ENCODE results near the gene LFNG. TPM values are rescaled to one million over a fixed set of nuclear protein-coding genes. Genes with fewer than 3 reads are reported as not detected.

Gene LFNG
- total and polyA plus RNA-seq, 9 of the 15 experiments (the other 6 are each of a cell fraction or from before 2014, with no cell fraction given): 0.03 to 0.89 (median 0.25) TPM; not detected in 1

DNA sequence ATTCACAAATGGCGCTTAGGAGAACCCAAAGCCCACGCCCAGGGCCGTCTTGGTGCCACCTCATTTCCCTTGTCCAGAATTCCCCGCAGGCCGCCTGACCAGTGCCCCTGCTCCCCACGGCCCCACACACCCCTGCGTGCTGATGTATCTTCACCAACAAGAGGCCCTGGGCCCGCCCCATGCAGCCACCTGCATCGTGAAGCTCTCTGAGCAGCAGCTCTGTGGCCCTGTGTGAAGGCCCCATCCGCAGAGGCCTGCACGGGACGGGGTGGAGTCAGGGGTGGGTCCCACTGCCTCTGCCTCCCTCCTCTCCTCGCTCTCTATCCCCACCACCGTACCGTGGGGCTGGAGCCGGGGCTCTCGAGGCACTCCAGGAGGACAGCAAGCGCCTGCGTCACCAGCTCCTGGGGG, 21.1 kb downstream of the LFNG start:
- ATAC-seq: no peak

More for the DNA sequence above, 21.1 kb downstream of the LFNG start:
- no peak overlapping the region for H3K4me3 ChIP-seq
- no peak overlapping the region for H3K4me2 ChIP-seq (ENCODE audit: insufficient read depth, low read length)
- H3K9ac ChIP-seq (ENCODE audit: insufficient read depth in 1 of 2, low read depth in 2 of 2, low read length in 2 of 2): no peak overlapping the region
- H2AFZ ChIP-seq (ENCODE audit: low read depth, low read length): no peak overlapping the region
- no peak for FAIRE-seq
- intact Hi-C loops (cut with micrococcal nuclease) (no loop called here), in situ Hi-C loops (cut with MboI) (no loop called here)
- peaks cover 0 to 19% of the 10 kb centered on the region in 2 experiments; a peak in 1 of 5 replicates for H3K4me1 ChIP-seq (replicated peaks in 1 of 2; ENCODE audit: control insufficient read depth in 2 of 2, insufficient read depth in 2 of 2, low read length in 2 of 2)
- H4K20me1 ChIP-seq (replicated peaks; ENCODE audit: control insufficient read depth, insufficient read depth, low read length): no peaks in the 10 kb centered on the region
- TF ChIP-seq RBFOX2 (IDR thresholded peaks at IDR 0.05; ENCODE audit: low read depth, low read length) (peak; percentile 44; the same call in 1 of the 2 replicates), POLR2G (IDR thresholded peaks at IDR 0.05; ENCODE audit: low read depth, low read length) (peak; percentile 61), EGR1 (conservative IDR thresholded peaks at IDR 0.05) (no peak), GABPB2 (CRISPR knock-in tag; conservative IDR thresholded peaks at IDR 0.05) (no peak), FOXP1 (CRISPR knock-in tag; IDR thresholded peaks at IDR 0.05) (no peak), U2AF1 (optimal IDR thresholded peaks at IDR 0.05; ENCODE audit: low read depth, low read length) (no peak), ZNF384 (IDR thresholded peaks at IDR 0.05; ENCODE audit: low read depth, low read length) (no peak), ZNF436 (CRISPR knock-in tag; IDR thresholded peaks at IDR 0.05) (no peak), HNRNPH1 (optimal IDR thresholded peaks at IDR 0.05; ENCODE audit: low read depth, low read length) (no peak), NFRKB (IDR thresholded peaks at IDR 0.05; ENCODE audit: low read depth) (no peak), KLF16 (IDR thresholded peaks at IDR 0.05) (no peak)
- TF ChIP-seq, protein P1, sequence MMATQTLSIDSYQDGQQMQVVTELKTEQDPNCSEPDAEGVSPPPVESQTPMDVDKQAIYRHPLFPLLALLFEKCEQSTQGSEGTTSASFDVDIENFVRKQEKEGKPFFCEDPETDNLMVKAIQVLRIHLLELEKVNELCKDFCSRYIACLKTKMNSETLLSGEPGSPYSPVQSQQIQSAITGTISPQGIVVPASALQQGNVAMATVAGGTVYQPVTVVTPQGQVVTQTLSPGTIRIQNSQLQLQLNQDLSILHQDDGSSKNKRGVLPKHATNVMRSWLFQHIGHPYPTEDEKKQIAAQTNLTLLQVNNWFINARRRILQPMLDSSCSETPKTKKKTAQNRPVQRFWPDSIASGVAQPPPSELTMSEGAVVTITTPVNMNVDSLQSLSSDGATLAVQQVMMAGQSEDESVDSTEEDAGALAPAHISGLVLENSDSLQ (IDR thresholded peaks at IDR 0.05): no peak
- DNase-seq (ENCODE audit: extremely low read depth in 1 of 4, low spot score in 3 of 4): peak in 2 of 4 experiments; percentile 3 to 5
- no peaks in the 10 kb centered on the region for H3K79me2 ChIP-seq (ENCODE audit: control insufficient read depth, insufficient read depth, low read length)
- H3K36me3 ChIP-seq (ENCODE audit: control insufficient read depth, insufficient read depth, low read length): peaks cover 76% of the 10 kb centered on the region; the same call in 1 of the 3 replicates
- H3K9me3 ChIP-seq (replicated peaks; ENCODE audit: control insufficient read depth, insufficient read depth, low read depth, low read length): no peaks in the 10 kb centered on the region
- BruUV-seq (replicated peaks): no TSS peak
- H3K27me3 ChIP-seq (ENCODE audit: control insufficient read depth in 2 of 2, insufficient read depth in 2 of 2, low read length in 2 of 2): no peaks in the 10 kb centered on the region
- CTCF ChIA-PET (ENCODE audit: low intra/inter-chr PET ratio): no interaction called here
- WGBS (ENCODE audit: insufficient coverage, low coverage, missing lambda C conversion rate): 92% methylated on average over 10 of the region's 19 CpGs
- no peak overlapping the region for H3K27ac ChIP-seq (ENCODE audit: extremely low read depth, low read depth, low read length)
- H3K9me1 ChIP-seq (ENCODE audit: control insufficient read depth, insufficient read depth, low read length): no peaks in the 10 kb centered on the region
- POLR2A ChIA-PET: no interaction called here
